Measurements from ENCODE around the gene CPT2. TPM values are rescaled to one million over a fixed set of nuclear protein-coding genes. Genes with fewer than 3 reads are reported as not detected.
A peak's percentile ranks its signal among the peaks of the same experiment; 100 is the strongest.

The CPT2 gene
- total and polyA plus RNA-seq, 5 donors from 2014 or later = 11.6 to 35.3 (median 32.2) TPM

GRCh38 chr1:53174971-53175913 lies 21.4 kb upstream of the CPT2 start:
- Mint-ChIP-seq H3K36me3 (no peaks in the 10 kb centered on the region), H3K27ac (no peak overlapping the region), H3K27me3 (peaks cover 23% of the 10 kb centered on the region), H3K4me1 (peaks cover 0 to 6% (median 1%) of the 10 kb centered on the region in 4 donors), H3K4me3 (no peak overlapping the region), H3K9me3 (no peaks in the 10 kb centered on the region)
- Histone ChIP-seq H3K4me1 (ENCODE audit: control insufficient read depth, insufficient read depth, low read length, poor library complexity, severe bottlenecking) (no peaks in the 10 kb centered on the region), H3K27ac (ENCODE audit: insufficient read depth, low read length, poor library complexity, severe bottlenecking) (no peak overlapping the region), H3K36me3 (ENCODE audit: control insufficient read depth, insufficient read depth, low read length) (no peaks in the 10 kb centered on the region), H3K9me3 (ENCODE audit: control insufficient read depth in 2 of 2, low read length in 2 of 2) (no peaks in the 10 kb centered on the region), H3K4me3 (ENCODE audit: low read depth, low read length) (no peak overlapping the region), H3K27me3 (ENCODE audit: control insufficient read depth, insufficient read depth, low read length) (no peaks in the 10 kb centered on the region)
- DNase-seq (no peak), ATAC-seq (ENCODE audit: low read depth in 2 of 2) (no peak)

GRCh38 chr1:53176452-53177208 lies 20.0 kb upstream of the CPT2 start:
- no peak overlapping the region for H3K27ac Mint-ChIP-seq
- no peaks in the 10 kb centered on the region for H3K9me3 ChIP-seq (ENCODE audit: control insufficient read depth in 2 of 2, low read length in 2 of 2)
- no peak overlapping the region for H3K27ac ChIP-seq (ENCODE audit: insufficient read depth, low read length, poor library complexity, severe bottlenecking)
- H3K36me3 Mint-ChIP-seq = no peaks in the 10 kb centered on the region
- H3K27me3 ChIP-seq (ENCODE audit: control insufficient read depth, insufficient read depth, low read length) = peaks cover 3% of the 10 kb centered on the region
- no peak overlapping the region for H3K4me3 ChIP-seq (ENCODE audit: low read depth, low read length)
- no peak overlapping the region for H3K4me3 Mint-ChIP-seq
- H3K36me3 ChIP-seq (ENCODE audit: control insufficient read depth, insufficient read depth, low read length) = no peaks in the 10 kb centered on the region
- H3K9me3 Mint-ChIP-seq = no peaks in the 10 kb centered on the region
- DNase-seq (no peak), ATAC-seq (ENCODE audit: low read depth in 2 of 2) (no peak)
- H3K27me3 Mint-ChIP-seq = peaks cover 26% of the 10 kb centered on the region
- no peaks in the 10 kb centered on the region for H3K4me1 ChIP-seq (ENCODE audit: control insufficient read depth, insufficient read depth, low read length, poor library complexity, severe bottlenecking)
- peaks cover 0 to 6% (median 1%) of the 10 kb centered on the region in 4 donors for H3K4me1 Mint-ChIP-seq

DNA sequence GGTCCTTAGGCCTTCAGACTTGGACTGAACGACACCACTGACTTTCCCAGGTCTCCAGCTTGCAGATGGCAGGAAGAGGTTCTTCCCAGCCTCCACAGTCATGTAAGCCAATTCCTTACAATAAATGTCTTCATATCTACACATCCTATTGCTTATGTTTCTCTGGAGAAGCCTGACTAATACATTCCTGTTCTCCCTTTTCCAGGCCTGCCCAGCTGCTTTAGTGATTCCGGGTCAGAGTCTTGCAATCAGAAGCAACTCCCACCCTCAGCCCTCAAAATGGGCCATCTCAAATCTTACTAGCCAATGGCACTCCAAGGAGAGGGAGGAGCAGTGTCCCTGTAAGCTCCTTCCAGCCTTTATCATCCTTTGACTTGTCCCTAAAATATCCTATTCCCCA lies 16.4 kb upstream of the CPT2 start:
- no peak for ATAC-seq (ENCODE audit: low read depth in 2 of 2)
- H3K27me3 Mint-ChIP-seq = peaks cover 15% of the 10 kb centered on the region
- Histone ChIP-seq H3K36me3 (ENCODE audit: control insufficient read depth, insufficient read depth, low read length) (no peaks in the 10 kb centered on the region), H3K9me3 (ENCODE audit: control insufficient read depth in 2 of 2, low read length in 2 of 2) (no peaks in the 10 kb centered on the region), H3K4me1 (ENCODE audit: control insufficient read depth, insufficient read depth, low read length, poor library complexity, severe bottlenecking) (no peaks in the 10 kb centered on the region), H3K4me3 (ENCODE audit: low read depth, low read length) (no peak overlapping the region), H3K27ac (ENCODE audit: insufficient read depth, low read length, poor library complexity, severe bottlenecking) (no peak overlapping the region), H3K27me3 (ENCODE audit: control insufficient read depth, insufficient read depth, low read length) (peaks cover 5% of the 10 kb centered on the region)
- no peaks in the 10 kb centered on the region for H3K9me3 Mint-ChIP-seq
- DNase-seq = no peak
- H3K4me1 Mint-ChIP-seq = no peaks in the 10 kb centered on the region
- no peak overlapping the region for H3K27ac Mint-ChIP-seq
- no peak overlapping the region for H3K4me3 Mint-ChIP-seq
- H3K36me3 Mint-ChIP-seq = no peaks in the 10 kb centered on the region

DNA sequence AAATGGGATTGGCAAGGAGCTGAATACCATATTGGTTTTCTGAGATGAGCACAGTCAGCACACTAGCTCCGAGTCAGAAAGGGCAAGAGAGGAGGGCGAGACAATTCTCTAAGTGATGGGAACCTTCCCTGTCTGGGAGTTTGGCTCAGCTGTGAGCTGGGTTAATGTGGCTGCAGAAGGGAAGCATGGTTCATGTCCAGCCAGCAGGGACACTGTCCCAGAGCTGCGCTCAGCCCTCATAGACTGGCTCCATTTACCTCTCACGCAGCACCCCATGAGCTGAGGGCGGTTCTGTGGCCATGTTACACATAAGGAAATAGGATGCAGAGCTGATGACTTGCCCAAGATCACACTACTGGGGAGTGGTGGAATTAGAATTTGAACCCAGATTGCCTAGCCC lies 15.7 kb upstream of the CPT2 start:
- no peaks in the 10 kb centered on the region for H3K36me3 Mint-ChIP-seq
- H3K27me3 ChIP-seq (ENCODE audit: control insufficient read depth, insufficient read depth, low read length) = peaks cover 5% of the 10 kb centered on the region
- H3K9me3 Mint-ChIP-seq = no peaks in the 10 kb centered on the region
- H3K36me3 ChIP-seq (ENCODE audit: control insufficient read depth, insufficient read depth, low read length) = no peaks in the 10 kb centered on the region
- ATAC-seq (ENCODE audit: low read depth in 2 of 2) (no peak), DNase-seq (no peak)
- H3K4me3 ChIP-seq (ENCODE audit: low read depth, low read length) = no peak overlapping the region
- H3K4me1 Mint-ChIP-seq = no peaks in the 10 kb centered on the region
- H3K27me3 Mint-ChIP-seq = peaks cover 10% of the 10 kb centered on the region
- no peak overlapping the region for H3K27ac Mint-ChIP-seq
- no peaks in the 10 kb centered on the region for H3K9me3 ChIP-seq (ENCODE audit: control insufficient read depth in 2 of 2, low read length in 2 of 2)
- H3K4me3 Mint-ChIP-seq = no peak overlapping the region
- no peak overlapping the region for H3K27ac ChIP-seq (ENCODE audit: insufficient read depth, low read length, poor library complexity, severe bottlenecking)
- H3K4me1 ChIP-seq (ENCODE audit: control insufficient read depth, insufficient read depth, low read length, poor library complexity, severe bottlenecking) = no peaks in the 10 kb centered on the region

- no peak overlapping the region for H3K27ac ChIP-seq (ENCODE audit: insufficient read depth, low read length, poor library complexity, severe bottlenecking)
- no peaks in the 10 kb centered on the region for H3K36me3 ChIP-seq (ENCODE audit: control insufficient read depth, insufficient read depth, low read length)
- H3K9me3 Mint-ChIP-seq = no peaks in the 10 kb centered on the region
- peak overlapping the region; percentile 26 for H3K4me3 ChIP-seq (ENCODE audit: low read depth, low read length)
- ATAC-seq (ENCODE audit: low read depth in 2 of 2) (peak; percentile 70 to 78), DNase-seq (peak; percentile 59 to 86 (median 72))
- H3K27ac Mint-ChIP-seq = no peak overlapping the region
- H3K4me1 ChIP-seq (ENCODE audit: control insufficient read depth, insufficient read depth, low read length, poor library complexity, severe bottlenecking) = no peaks in the 10 kb centered on the region
- no peaks in the 10 kb centered on the region for H3K9me3 ChIP-seq (ENCODE audit: control insufficient read depth in 2 of 2, low read length in 2 of 2)
- H3K27me3 ChIP-seq (ENCODE audit: control insufficient read depth, insufficient read depth, low read length) = peaks cover 10% of the 10 kb centered on the region
- no peak overlapping the region for H3K4me3 Mint-ChIP-seq
- no peaks in the 10 kb centered on the region for H3K4me1 Mint-ChIP-seq
- H3K36me3 Mint-ChIP-seq = no peaks in the 10 kb centered on the region
- peaks cover 15% of the 10 kb centered on the region for H3K27me3 Mint-ChIP-seq
Measured at GRCh38 chr1:53182111-53182593, 14.5 kb upstream of the CPT2 start.

GRCh38 chr1:53182716-53183094 lies 13.9 kb upstream of the CPT2 start:
- Histone ChIP-seq H3K27me3 (ENCODE audit: control insufficient read depth, insufficient read depth, low read length) (peaks cover 15% of the 10 kb centered on the region), H3K36me3 (ENCODE audit: control insufficient read depth, insufficient read depth, low read length) (no peaks in the 10 kb centered on the region), H3K27ac (ENCODE audit: insufficient read depth, low read length, poor library complexity, severe bottlenecking) (no peak overlapping the region), H3K4me3 (ENCODE audit: low read depth, low read length) (no peak overlapping the region), H3K4me1 (ENCODE audit: control insufficient read depth, insufficient read depth, low read length, poor library complexity, severe bottlenecking) (no peaks in the 10 kb centered on the region), H3K9me3 (ENCODE audit: control insufficient read depth in 2 of 2, low read length in 2 of 2) (no peaks in the 10 kb centered on the region)
- Mint-ChIP-seq H3K27me3 (peaks cover 15% of the 10 kb centered on the region), H3K4me3 (no peak overlapping the region), H3K27ac (no peak overlapping the region), H3K36me3 (no peaks in the 10 kb centered on the region), H3K9me3 (no peaks in the 10 kb centered on the region), H3K4me1 (no peaks in the 10 kb centered on the region)
- DNase-seq (no peak), ATAC-seq (ENCODE audit: low read depth in 2 of 2) (no peak)

GRCh38 chr1:53183095-53183990 lies 13.3 kb upstream of the CPT2 start:
- no peak for ATAC-seq (ENCODE audit: low read depth in 2 of 2)
- H3K27ac ChIP-seq (ENCODE audit: insufficient read depth, low read length, poor library complexity, severe bottlenecking) = no peak overlapping the region

More at GRCh38 chr1:53183095-53183990, 13.3 kb upstream of the CPT2 start:
- H3K9me3 Mint-ChIP-seq = no peaks in the 10 kb centered on the region
- H3K36me3 Mint-ChIP-seq = no peaks in the 10 kb centered on the region
- Histone ChIP-seq H3K4me3 (ENCODE audit: low read depth, low read length) (no peak overlapping the region), H3K4me1 (ENCODE audit: control insufficient read depth, insufficient read depth, low read length, poor library complexity, severe bottlenecking) (no peaks in the 10 kb centered on the region), H3K36me3 (ENCODE audit: control insufficient read depth, insufficient read depth, low read length) (no peaks in the 10 kb centered on the region), H3K9me3 (ENCODE audit: control insufficient read depth in 2 of 2, low read length in 2 of 2) (no peaks in the 10 kb centered on the region), H3K27me3 (ENCODE audit: control insufficient read depth, insufficient read depth, low read length) (peaks cover 18% of the 10 kb centered on the region)
- no peak for DNase-seq
- H3K4me3 Mint-ChIP-seq = no peak overlapping the region
- H3K4me1 Mint-ChIP-seq = no peaks in the 10 kb centered on the region
- H3K27me3 Mint-ChIP-seq = peaks cover 15% of the 10 kb centered on the region
- no peak overlapping the region for H3K27ac Mint-ChIP-seq

Data from CD4-positive, CD25-positive, alpha-beta regulatory T cell (primary cell).